NCI-H1417 (cell line): ENCODE data around the gene RABGAP1L.
"Not testable (repeated sequence)": the region's sequence is repeated elsewhere in the genome, so short reads cannot be mapped to it uniquely, and the experiment has no call there.

Source experiments
- DNase-seq, 3 experiments: peaks; one replicate each; lab custom pipeline; 2025; lab: John Stamatoyannopoulos, UW

Gene RABGAP1L

DNA sequence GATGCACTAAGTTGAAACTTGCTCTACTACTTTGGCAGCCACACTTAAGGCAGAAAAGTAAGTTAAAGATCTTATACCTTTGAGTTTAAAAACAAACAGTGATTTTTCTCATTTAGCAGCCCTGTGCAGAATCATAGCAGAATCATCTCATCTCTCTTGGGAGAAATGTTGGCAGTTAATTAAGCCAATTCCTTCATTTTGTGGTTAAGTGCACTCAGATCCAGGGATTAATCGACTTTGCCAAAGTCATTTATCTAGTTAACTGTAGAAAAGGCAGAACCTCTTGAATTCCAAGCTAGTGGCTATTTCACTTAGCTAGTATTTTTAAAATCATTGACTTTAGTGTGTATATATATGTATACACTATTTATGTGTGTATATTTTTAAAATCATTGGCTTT, 413.5 kb downstream of the RABGAP1L start:
- DNase-seq: no peak

DNA sequence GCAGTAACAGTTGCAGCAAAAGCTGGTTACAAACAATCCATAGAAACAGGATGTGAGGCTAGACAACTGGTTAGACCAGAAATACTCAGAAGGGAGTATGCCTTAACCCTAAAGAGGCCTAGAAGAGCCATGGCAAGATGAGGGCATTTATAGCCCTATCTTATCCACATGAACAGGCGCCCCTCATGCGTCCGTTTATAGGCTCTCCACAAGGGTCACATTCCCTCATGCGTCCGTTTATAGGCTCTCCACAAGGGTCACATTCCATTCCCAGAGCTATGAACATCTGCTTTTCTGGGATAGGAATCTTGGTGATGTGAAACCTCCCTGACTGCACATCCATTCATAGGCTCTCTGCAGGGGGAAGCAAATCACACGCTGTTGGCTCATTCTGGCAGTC, 416.8 kb downstream of the RABGAP1L start:
- not testable (repeated sequence) for DNase-seq

DNA sequence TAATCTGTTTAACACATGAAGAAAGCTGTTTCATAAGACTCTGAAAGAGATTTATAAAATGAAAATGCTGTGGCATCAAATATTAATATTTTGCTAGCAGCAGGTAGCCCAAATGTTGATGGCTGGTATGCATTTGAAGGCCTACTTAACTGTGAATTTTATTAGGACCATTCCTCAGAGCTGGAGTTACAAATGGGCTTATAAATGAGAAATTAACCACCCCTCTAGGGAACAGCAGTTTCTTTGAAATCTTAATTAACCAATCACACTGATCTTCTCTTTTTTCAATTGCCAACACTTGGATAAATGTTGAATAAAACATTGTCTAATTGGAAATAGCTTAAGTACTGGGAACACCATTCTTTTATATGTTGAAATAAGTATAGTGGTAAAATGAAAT, 418.4 kb downstream of the RABGAP1L start:
- no peak for DNase-seq

DNA sequence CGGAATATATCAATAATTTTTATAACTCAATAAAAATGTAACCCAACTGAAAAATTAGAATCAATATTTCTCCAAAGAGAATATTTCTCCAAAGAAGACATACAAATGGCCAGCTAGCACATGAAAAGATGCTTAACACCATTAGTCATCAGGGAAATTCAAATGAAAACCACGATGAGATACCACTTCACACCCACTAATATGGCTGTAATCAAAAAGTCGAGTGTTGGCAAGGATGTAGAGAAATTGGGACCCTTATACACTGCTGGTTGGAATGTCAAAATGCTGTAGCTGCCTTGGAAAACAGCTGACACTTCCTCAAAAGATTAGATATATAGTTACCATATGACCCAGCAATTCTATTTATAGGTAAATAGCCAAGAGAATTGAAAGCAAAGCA, 421.5 kb downstream of the RABGAP1L start:
- DNase-seq: no peak

DNA sequence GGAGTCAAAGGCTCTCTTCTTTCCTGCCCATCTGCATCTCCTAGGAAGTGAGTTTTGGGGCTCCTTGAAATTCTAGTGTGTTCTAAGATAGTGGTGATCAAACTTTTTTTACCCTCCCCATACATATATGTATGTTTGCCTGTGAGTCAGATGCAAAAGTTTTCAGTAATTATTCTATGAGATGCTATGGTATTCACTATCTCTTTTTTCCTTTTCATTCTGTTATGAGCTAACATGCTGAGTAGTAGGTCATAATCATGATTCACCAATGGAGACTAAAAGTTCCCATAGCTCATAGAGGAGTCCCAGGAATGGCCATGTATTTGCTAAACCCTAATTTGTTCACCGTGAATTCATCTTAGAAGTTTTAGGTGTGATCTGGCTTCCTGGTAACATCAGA, 424.0 kb downstream of the RABGAP1L start:
- no peak for DNase-seq

DNA sequence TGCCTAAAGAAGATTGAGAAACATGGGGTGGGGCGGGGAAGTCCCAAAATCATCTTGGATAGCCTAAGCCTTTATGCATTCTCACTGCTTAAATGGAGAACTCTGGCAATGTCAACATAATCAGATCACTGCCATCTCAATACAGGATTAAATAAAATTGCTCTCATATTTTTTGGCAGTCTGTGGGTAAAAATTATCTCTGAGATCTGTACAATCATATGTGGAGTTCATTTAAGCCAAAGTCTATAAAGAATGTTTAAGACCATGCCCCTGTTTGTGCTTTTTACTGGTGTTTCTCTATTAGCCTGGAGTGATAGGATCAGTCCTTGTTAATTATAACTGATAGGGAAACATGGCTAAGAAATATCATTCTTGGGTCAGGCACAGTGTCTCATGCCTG, 424.8 kb downstream of the RABGAP1L start:
- no peak for DNase-seq

DNA sequence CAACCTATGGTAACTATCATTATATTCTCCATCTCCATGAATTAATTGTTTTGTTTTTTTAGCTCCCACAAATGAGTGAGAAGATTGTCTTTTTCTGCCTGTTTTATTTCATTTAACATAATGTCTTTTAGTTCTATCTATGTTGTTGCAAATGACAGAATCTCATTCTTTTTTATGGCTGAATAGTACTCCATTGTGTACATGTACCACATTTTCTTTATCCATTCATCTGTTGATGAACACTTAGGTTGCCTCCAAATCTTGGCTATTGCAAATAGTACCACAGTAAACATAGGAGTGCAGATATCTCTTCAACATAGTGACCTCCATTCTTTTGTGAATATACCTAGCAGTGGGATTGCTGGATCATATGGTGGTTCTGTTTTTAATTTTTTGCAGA, 429.3 kb downstream of the RABGAP1L start:
- DNase-seq: not testable (repeated sequence)

DNA sequence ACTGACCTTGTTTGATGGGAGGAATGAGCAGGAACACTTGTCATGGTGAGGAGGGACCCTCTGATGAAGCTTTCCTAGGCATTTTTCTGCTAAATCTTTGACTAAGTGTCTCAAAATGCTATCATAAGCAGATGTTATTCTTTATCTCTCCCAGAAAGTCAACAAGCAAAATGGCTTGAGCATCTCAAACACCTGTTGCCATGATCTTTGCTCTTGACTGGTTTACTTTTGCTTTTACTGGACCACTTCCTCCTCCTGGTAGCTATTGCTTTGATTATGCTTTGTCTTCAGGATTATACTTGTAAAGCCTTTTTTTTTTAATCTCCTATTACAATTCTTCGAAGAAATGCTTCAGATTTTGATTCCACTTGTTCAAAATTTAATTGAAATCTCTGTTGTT, 445.9 kb downstream of the RABGAP1L start:
- no peak for DNase-seq

DNA sequence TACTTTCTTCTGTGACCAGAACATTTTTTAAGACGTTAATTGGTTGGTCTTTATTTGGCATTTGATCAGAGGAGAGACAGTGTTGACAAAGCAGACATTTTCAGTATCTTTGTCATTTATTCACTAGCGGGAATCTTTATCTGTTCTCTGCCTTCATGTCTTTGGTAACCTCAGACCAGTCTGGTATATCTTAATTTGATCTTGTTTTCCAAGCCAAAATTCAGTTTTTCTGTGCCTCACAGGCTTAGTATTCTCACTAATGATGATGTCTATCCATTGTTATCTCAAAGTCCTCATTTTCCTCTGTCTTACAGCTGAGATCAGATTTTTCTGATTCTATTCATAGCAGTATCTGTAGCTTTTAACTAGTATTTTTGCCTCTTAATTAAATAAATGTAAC, 447.2 kb downstream of the RABGAP1L start:
- DNase-seq: no peak

DNA sequence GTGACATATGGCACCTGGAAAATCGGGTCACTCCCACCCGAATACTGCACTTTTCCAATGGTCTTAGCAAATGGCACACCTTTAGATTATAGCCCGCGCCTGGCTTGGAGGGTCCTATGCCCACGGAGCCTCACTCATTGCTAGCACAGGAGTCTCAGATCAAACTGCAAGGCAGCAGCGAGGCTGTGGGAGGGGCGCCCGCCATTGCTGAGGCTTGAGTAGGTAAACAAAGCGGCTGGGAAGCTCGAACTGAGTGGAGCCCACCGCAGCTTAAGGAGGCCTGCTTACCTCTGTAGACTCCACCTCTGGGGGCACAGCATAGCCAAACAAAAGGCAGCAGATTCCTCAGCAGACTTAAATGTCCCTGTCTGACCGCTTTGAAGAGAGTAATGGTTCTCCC, 458.6 kb downstream of the RABGAP1L start:
- not testable (repeated sequence) for DNase-seq

DNA sequence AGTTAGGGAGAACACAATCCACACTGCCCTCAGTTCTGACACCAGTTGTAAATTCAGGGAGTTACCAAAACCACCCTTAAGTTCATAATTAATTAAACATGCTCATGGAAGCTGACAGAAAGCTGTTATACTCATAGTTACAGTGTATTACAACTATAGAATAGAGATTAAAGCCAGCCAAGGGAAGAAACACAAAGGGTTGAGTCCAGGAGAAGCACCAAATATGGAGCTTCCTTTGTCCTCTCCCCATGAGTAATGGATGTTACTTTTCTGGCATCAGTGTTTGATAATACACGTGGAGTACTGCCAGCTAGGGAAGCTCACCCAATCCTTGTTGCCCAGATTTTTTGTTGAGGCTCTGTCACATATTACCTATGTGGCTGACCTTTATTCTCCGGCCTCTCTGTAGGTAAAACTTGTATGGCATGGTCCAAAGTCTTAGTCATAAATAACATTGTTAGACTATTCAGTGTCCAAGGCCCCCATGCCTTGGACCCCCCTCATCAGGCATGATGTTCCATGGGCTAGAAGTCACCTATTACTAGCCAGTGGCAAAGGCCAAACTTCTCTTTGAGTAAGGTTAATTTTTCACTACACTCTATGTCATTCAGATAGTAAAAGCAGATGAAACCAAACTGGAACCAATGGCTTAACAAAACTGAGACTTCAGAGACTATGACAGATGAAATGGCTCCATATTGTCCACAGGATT, 464.2 kb downstream of the RABGAP1L start:
- no peak for DNase-seq

DNA sequence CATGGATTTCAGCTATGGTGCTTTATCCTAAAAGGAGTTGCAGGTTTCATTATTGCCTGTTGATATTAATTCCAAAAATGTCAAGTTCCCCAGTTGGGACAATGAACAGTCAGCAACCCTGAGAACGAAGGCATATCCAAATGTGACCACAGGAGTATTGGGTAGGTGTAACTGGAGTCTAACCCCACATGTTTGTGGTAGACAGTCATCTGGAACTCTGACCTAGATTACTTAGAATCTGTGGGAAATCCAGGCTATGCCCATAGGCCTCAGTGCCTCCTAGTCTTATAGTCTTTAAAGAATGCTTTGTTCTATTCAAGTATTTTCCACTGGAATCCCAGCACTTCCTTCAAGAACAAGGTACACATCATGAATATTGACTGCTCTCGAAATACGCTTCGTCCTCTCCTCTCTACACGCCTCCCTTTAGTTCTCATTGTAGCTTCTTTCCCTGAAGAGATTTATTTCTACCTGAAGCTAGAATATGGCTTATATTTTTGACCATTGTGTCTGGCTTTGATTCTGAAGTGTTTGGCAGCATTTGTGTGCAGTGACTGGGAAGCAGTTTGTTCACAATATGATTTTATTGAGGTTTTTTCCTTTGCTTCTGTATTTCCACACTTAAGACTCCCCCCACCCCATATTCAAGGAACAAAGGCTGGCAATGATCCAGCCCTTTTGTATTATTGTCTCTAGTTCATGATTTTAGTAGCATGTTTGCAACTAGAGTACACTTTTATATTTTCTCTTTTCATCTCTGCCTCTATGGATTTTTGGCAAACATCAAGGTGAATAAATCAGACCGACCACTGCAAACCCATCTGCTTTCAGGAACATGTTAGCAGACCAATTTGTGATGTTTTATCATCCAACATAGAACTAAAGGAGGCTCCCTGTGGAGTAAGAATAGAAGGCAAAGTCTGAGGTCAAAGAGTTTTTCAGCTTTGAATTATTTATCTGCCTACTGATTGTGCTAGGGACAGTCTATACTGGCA, 467.0 kb downstream of the RABGAP1L start:
- DNase-seq: peak in 1 of 3 experiments; percentile 55

DNA sequence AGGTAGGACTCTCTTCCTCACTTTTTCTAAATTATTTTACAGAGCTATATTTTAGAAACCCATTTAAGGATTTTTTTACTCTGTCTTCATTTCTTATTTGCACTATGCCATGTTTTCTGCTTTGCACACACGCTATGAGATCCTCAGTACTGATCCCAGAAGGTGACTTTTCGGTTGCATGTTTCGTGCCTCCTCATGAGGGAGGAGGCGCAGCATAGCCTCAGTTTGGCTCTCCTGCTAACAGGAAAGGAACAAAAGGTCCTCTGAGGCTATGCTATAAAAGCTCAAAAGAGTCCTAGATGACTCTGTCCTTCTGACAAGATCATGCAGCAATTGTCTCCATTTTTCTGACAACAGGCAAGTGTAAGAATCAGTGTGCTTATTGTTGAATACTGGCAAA, 478.2 kb downstream of the RABGAP1L start:
- DNase-seq: no peak

DNA sequence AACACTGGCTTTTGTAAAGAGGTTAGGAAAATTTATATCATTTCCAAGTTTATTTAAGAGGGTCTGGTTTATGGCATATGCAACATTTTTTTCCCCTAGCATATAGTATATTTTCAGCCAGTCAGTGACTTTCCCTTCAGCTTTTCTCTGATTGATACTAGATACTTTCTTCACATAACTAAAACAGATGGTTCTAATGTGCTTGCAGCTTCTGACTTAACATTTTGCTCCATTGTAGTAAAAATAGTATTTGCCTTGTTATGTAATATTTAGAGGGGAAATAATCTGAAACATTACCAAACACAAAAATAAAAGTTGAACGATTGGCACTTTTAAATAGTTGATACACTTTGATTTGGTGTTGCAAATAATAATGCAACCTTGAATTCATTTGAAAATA, 480.1 kb downstream of the RABGAP1L start:
- no peak for DNase-seq

DNA sequence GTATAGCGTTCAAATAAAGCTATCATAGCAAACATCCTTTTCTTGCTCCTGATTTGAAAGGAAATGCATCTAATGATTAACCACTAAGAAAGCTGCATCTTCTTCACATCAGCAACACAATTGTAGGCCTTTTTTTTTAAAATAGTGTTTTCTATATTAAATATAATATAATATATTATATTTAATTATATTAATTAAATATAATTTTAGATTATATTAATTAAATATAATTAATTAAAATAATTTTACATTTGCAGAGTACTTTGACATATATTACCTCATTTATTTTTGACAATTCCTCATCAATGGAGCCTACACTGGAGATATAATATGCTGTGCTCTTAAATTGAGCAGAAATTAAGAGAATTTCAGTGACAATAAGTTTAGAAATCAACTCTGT, 481.5 kb downstream of the RABGAP1L start:
- DNase-seq: no peak

DNA sequence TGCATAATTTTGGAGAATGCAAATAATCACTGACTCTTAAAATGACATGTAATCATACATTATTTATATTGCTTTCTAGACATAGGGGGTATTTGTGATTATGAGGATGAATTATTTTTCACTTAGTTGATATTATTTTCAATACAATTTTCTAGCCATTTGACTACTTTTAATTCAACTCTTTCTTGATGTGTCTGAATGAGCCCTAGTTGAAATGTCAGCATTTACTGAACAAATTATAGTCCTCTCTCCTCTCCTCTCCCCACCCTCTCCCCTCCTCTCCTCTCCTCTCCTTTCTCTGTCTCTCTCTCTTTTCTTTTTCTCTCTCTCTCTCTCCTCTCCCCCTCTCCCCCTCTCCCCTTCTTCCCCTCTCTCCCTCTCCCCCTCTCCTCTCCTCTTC, 483.1 kb downstream of the RABGAP1L start:
- DNase-seq: no peak

DNA sequence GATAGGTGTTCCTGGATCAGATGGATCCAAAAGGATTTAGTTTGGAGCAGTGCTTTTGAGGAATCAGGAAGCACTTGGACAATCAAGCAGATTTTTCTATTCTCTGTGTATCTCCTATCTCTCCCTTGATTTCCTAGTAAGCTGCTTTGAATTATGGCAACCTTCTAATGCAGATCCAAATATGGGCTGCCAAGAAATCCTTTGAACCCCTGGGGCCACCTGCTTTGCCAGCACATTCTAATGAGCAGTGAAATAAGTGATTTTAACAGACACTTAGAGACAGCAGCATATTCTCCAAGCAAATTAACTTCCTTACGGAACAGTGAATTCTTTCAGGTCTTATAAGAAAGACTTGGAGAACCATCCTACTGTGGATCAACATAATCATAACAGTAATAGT, 483.9 kb downstream of the RABGAP1L start:
- DNase-seq: no peak

DNA sequence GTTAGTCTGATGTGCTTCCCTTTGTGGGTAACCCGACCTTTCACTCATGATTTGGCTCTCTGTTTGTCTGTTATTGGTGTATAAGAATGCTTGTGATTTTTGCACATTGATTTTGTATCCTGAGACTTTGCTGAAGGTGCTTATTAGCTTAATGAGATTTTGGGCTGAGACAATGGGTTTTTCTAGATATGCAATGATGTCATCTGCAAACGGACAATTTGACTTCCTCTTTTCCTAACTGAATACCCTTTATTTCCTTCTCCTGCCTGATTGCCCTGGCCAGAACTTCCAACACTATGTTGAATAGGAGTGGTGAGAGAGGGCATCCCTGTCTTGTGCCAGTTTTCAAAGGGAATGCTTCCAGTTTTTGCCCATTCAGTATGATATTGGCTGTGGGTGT, 490.3 kb downstream of the RABGAP1L start:
- DNase-seq: not testable (repeated sequence)

DNA sequence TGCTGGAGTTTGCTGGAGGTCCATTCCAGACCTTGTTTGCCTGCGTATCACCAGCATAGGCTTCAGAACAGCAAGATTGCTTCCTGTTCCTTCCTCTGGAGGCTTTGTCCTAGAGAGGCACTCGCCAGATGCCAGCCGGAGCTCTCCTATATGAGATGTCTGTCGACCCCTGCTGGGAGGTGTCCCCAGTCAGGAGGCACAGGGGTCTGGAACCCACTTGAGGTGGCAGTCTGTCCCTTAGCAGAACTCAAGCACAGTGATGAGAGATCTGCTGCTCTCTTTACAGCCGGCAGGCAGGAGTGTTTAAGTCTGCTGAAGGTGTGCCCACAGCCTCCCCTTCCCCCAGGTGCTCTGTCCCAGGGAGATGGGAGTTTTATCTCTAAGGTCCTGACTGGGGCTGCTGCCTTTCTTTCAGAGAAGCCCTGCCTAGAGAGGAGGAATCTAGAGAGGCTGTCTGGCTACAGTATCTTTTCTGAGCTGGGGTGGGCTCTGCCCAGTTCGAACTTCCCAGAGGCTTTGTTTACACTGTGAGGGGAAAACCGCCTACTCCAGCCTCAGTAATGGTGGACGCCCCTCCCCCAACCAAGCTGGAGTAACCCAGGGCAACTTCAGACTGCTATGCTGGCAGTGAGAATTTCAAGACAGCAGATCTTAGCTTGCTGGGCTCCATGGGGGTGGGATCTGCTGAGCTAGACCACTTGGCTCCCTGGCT, 493.4 kb downstream of the RABGAP1L start:
- DNase-seq: peak in 2 of 3 experiments; percentile 22 to 57

DNA sequence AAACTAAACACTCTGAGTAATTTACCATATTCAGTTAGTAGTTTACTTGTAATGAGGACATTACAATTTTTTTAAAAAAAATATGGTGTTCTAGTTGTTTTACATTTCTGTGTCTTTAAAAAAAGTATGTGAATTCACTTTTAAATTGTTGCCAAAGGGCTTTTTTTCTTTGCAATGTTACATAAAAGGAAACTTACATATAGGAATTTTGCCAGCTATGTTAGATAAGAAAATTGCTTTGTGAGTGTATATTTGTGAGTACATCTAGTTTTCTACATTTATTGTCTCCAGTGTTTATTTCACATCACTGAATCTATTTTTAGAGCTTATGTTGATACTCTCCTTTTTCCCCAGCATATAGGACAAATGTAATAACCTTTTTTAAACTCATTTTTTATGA, 495.2 kb downstream of the RABGAP1L start:
- DNase-seq: no peak

DNA sequence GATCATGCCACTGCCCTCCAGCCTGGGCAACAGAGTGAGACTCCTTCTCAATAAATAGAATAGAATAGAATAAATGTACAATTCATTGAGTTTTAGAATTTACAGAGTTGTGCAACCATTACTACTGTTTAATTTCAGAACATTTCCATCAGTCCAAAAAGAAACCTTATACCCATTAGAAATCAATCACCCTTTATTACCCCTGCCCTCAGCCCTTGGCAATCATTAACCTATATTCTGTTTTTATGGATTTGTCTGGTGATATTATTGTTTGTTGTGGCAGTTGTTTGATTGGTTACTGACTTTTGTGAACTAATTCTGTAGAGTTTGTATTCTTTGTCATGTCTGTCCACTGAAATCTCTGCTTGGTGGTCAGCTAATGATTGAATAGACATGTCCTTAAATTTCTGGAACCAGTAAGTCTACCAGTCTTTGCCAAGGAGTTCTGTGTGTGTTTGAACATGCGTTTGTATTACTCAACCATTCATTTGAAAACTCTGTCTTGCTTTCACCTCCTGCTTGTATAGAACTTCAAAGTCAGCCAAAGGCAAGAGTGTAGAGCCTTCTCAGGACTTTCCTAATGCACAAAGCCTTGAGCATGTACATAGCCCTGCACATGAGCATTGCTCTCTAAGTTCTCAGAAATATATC, 497.2 kb downstream of the RABGAP1L start:
- no peak for DNase-seq

DNA sequence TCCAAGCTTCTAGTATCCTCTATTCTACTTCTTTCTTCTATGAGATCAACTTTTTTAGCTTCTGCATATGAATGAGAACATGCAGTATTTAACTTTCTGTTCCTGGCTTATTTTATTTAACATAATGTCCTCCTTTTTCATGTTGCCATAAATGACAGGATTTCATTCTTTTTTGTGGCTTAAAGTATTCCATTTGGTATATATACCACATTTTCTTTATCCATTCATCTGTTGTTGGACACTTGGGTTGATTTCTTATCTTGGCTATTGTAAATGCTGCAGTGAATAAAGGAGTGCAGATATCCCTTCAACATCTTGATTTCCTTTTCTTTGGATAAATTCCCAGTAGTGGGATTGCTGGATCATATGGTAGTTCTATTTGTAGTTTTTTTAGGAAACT, 498.1 kb downstream of the RABGAP1L start:
- no peak for DNase-seq
